HG03575 (cell line): ENCODE results near the gene COL21A1.

Experiments used
- ATAC-seq: cut with Tn5 transposase; IDR thresholded peaks from one replicate; pipeline ENCODE4 v1.9.1; 2021; ENCODE audit not compliant: unreplicated experiment, insufficient number of reproducible peaks, low FRiP score; ENCODE audit errors: extremely low read depth

COL21A1 gene

DNA sequence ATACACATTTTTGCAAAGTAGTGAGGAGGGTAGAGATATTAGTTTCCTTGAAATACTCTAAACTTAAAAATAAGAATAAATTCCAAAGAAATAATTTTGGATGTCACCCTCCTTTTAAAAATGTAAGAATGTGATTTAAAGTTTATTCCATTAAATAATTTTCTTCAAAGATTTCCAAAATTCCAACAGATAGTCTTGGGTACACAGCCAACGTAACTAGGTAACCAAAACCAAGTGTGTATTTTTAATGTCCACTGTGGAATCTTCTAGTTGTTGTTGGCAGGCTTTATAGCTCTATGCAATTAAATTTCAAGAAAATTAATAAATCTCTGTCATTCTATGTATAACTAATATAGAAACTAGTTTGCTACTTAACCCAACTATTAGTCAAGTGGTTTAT is 101.3 kb downstream of the COL21A1 start:
- no peak for ATAC-seq

DNA sequence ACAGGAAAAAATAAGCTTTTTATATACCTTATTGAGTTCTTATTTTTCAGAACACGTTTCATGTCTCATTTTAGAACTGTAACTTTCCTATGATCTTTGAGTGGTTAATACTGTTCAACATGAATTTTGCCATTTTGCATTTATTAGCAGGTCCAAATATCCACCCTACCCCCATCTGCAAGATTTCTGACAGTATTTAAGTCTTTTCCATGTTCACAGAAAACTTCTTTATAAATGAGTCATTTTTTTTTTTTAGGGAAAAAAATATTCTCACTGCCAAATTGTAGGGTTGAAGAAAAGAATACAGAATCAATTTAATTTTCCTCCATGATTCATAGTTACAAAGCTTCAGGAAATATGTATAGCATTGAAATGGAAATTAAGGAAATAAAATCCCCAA is 101.8 kb downstream of the COL21A1 start:
- no peak for ATAC-seq

DNA sequence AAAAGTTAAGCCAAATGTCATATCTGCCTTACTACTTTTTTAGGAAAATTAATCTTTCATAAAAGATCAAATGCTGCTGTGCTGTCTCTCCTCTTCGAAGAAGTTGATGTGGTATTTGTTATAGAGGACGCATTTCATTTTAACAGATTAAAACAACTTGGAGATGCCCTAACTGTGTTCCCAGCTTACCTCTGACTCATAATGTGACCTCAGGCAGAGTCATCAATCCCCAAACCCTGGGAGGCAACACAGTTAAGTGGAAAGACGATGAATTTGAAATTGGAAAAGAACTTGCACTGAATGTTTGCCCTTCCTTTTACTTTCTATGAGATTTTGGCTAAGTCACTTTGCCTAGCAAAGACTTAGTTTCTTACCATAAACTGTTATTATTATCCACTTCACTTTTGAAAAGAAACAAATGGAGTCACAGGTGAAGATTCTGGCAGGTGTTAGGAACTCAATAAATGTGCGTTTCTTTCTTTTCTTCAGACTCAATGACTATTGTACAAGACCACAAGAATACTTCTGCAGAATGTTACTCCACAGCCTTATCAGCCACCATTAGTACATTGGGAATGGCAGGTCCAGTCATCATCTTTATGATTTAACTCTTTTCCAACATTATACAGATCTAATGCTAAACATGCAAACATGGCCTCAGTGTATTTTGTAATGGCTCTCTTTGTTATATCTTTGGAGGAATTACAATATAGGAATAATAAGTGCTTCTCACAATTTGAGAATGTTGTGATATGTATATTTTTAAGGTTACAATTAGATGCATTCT is 102.6 kb downstream of the COL21A1 start:
- ATAC-seq = no peak

DNA sequence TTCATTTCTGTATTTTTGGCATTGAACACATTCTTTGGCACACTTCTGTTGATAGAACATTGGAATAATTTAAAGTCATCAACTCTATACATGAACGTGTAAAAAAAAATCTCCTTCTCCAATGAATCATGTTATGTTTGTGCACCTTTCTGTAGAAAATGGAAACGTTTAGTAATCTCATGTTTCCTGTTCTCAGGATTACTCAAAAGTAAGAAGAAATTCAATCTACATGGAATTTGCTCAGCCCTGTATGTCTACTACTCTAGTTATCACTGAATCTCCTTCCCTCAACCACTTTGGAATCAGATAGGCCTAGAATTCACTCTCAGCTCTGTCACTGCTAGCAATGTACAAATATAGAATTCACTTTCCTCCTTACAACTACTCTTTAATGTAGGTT is 103.6 kb downstream of the COL21A1 start:
- no peak for ATAC-seq

DNA sequence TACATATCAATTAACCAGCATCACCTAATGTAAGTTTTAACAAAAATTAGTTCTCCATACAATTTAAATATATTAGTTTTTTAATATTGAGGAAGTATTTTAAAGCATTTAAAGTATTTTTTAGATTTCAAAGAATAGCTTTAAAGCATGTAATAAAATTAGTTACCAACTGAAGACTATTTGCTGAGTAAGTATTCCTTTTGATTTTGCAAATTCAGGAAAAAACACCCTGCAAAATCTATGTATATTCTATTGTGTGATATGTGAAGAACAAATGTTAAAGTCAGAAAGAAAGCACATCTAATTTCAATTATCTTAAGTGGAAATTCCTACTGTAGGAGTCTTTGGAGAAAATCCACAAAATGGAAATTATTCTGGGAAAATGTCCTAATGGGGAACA is 107.3 kb downstream of the COL21A1 start:
- ATAC-seq = no peak

DNA sequence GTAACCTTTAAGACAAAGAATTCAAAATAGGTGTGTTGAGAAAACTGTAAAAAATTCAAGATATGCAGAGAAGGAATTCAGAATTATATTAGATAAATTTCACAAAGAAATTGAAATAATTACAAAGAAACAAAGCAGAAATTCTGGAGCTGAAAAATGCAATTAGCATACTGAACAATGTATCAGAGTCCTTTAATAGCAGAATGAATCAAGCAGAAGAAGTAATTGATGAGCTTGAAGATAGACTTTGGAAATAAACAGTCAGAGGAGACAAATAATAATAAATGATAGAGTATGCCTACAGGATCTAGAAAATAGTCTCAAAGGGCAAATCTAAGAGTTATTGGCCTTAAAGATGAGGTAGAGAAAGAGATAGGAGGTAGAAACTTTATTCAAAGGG is 131.7 kb downstream of the COL21A1 start:
- ATAC-seq = no peak

DNA sequence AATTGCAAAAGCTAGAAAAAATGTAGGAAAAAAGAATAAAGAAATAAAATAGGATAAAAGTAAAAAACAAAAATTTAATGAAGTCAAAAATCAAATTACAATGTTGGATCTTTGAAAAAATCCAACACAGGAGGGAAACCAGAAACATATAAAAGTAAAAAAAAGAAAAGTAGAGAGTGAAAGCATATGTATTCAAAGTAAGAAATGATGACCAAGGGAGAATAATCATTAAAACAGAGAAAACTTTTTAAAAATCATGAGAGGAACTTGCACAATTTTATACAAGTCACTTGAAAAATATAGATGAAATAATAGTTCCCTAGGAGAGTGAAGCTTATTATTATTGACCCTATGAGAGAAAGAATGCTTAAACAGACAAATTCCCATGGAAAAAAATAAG is 138.2 kb downstream of the COL21A1 start:
- no peak for ATAC-seq

DNA sequence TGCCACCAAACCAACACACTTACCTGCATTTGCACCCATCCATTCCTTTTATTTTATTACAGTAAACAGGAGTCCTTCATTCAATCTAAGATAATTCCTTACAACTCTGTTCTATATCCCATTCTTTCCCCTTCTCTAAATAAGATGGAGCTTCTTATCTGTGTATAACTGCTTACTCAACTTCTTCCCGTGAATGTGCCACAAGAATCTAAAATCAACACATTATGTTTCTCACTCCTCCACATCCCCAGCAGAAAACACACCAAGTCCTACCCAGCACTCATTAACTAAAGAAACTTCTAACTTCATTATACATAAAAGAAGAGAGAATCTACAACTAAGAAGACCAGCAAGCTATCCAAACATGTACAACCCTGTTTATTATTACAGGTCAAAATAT is 141.1 kb downstream of the COL21A1 start:
- no peak for ATAC-seq

DNA sequence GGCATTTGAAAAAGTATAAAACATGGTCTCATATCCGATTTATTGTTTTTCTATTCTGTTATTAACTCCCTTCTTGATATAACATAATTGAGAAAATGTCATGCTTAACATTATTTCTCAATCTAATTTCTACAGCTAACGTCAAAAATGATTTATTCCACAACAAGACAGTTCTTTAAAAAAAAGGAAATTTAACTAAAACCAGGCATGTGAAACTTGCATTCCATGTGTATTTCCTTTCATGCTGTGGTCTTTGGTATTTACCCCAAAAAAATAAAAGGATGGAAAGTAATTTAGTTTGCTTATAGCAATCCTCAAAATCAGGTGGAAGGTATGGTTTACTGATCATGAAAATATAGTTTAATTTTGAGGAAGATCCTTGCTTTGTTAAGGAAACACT is 142.8 kb downstream of the COL21A1 start:
- no peak for ATAC-seq

DNA sequence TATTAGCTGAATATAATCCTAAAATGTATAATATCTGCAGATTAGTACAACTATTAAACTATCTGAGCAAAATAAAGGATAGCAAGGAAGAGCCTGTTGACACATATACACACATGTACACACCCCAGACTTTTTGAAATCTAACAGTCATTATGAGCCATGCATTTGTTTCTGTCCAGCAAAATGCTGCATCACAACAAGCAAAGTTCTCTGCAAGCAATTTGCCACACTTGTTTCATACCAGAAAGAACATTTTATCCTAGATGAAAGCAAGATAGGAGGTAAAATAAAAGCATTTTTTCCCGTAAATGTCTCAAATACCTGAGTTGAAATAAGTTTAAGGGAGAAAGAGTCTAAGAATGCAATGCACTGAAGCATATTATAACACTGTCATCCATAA is 145.2 kb downstream of the COL21A1 start:
- no peak for ATAC-seq

DNA sequence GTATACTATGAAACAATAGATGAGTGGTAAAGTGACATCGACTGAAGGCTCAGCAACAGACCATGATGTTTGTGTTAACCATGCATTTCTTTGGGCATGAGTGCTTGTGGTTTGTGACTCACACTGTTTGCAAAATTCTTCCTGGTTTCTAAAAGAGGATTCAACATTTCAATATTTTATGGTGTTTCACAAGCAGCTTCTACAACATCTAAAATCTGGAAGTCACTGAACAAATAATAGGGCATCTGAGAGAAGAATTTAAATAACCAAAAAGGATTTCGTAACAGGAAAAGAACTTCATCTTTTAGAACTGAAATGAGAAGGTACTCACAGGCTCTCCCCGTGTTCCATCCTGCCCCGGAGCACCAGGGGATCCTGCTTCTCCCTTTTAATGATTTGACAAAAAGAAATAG is 146.2 kb downstream of the COL21A1 start:
- no peak for ATAC-seq

DNA sequence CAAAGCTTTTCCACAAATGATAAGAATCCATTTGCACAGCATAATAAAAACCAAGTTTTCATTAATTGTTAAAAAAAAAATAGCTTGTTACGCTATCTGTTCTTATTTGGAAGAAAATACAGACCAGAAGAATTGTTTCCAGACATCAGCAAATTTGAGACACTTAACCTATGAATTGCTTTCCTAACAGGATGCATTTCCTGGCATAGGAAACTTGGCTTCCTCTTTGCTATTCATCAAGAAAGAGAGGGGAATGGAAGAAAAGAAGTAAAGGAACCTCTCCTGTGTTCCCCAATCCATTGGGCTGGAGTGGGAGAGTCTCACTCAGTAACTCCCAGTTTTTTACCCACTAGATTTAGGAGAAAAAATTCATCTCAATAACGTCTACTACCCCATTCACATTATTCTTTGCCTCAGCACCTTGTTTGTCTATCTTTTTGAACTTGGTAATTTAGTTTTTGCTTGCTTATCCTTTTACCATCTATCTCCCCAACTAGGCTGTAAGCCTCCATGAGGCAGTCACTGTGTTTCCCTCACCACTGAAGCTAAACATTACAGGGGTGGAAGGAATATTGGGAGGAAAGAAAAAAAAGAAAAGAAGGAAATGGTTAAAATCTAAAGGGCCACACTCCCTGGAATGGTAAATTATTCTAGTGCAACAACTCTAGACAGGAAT is 150.3 kb downstream of the COL21A1 start:
- no peak for ATAC-seq

DNA sequence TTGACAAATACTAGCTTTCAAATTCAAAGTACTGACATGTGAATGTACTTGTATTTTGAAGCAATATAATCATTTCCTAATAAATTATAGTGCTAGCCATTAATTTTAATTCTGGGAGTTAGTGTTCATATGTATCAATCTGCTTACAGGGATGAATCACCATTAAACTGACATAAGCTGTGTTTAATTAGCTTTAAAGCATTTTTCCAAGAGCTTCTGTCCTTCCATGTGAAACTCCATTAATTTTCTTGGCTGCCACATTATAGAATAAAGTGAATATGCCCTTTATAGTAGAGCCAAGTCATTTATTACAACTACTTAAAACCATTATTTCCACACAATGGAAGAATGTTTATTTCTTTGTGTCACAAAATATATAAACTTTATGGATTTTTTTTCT is 150.8 kb downstream of the COL21A1 start:
- no peak for ATAC-seq

DNA sequence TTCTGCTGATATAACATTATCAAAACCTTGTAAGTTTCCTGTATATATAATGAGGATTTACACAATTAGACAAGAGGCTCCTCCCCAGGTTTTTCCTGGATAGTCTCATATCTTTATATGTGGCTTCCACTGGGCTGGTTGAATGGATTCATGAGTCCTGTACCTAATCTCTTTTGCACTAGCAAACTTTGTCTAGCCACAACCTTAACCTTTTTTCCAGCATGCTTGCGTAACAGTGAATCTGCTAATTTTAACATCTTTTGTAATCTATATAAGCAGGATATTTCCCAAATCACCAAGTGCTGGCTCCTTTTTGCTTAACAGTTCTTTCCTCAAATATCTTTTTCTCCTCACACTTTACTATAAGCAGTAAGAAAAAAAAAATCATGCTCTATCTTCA is 153.6 kb downstream of the COL21A1 start:
- no peak for ATAC-seq

DNA sequence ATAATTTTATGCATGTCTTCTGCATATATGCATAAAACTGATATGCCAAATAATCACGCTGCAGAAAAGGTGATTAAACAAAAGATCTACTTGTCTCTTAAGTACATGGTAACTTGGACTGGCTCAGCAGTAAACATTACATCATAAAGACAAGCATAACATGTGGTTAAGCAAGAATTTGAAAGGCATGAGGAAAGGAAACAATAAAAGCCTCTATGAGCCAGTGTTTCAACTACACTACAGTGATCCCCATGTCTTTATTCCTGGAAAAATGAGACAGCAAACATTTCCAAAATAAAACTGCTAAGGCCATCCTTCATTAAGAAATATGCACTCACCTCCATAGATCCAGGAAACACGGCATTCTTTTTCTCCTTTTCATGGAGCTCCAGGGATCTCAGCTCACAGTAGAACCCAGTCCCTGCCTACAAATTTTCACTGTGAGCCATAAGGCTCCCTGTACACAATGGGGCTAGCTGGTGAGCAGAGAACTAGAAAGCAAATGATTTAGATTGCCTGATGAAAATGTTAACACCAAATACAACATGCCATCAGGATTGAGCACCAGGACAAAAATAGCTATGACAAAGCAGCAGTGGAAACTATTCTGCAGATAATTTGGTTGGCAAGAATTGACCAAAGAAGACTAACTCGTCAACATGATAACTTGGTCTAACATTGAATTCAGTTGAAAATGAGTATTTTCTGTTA is 156.1 kb downstream of the COL21A1 start:
- ATAC-seq = no peak

DNA sequence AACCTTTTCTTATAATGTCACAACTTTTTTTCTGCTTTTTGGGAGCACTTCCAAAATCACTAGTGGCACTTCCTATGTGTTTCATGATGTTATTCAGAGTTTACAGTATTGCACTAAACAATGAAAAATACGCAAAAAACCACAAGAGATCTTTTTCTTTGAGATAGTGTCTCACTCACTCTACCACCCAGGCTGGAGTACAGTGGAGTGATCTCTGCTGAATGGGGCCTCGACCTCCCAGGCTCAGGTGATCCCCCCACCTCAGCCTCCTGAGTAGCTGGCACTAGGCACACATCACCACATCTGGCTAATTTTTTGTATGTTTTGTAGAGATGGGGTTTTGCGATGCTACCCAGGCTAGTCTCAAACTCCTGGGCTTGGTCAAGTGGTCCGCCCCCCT is 158.7 kb downstream of the COL21A1 start:
- no peak for ATAC-seq

DNA sequence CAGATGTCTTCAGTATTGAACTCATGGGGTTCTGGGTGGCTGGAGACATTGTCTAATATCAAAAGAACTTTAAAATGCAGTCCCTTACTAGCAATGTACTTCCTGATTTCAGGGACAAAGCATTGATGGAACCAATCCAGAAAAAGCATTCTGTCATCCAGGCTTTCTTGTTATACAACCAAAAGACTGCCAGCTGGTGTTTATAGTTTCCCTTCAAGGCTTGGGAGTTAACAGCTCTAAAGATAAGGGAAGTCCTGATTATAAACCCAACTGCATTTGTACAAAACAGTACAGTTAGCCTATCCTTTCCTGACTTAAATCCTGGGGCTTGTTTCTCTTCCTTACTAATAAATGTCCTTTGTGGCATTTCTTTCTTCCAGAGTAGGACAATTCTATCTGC is 160.0 kb downstream of the COL21A1 start:
- ATAC-seq = no peak

DNA sequence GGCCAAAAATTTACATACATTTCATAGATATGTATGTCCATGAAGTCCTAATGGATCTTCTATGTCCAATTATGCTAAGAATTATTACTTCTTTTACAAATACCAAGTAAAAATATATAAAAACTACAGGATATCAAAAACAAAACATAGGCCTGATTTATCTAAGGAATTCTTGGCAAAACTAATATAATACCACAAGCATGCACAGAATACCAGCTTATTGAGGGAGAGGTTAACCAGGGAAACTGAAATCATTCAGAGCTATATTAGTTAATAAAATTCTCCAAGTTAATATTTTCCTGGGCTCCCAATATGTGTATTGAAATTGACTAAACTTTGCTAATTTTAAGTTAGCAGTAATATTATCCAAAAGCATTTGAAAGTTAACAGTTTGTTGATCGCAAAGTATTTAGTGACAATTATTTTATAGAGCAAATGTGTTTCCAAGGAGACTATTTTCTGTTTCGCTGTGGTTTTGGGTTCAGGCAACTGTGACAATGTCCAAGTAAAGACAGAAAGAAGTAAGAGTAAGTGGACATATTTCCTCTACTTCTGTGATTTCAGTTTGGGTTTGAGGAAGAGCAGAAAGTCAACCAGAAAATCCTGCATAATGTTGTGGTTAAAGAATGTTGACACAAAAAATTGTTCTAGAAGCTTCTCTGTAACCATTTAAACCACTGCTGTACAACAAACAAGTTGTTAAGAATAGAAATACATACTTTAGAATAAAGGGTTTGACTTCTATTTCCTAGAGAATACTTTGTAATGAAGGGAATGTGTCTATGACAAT is 167.4 kb downstream of the COL21A1 start:
- ATAC-seq = no peak

DNA sequence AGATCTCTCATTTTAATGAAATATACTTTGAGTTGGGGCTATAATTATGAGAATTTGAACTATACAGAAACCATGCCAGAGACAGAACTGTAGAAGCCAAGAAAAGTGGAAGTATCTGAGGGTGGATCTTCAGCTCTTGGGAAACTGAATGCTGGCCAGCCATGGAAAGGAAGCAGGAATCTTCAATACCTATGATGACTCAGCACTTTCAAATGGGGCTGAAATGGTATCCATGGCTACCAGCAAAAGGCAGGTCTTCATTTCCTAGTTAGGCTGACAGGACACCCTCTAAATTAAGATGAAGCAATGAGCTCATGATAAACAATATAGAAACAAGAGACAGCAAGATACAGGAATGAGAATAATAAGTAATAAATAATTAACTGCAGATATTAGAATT is 171.3 kb downstream of the COL21A1 start:
- ATAC-seq = no peak
